Bone marrow (tissue), 2 donors: Measurements from ENCODE around the gene ATG4B.
"Not testable (repeated sequence)": the region's sequence is repeated elsewhere in the genome, so short reads cannot be mapped to it uniquely, and the experiment has no call there.

Source experiments
- DNase-seq, 2 donors: peaks; one replicate each; lab custom pipeline; 2025; lab: John Stamatoyannopoulos, UW

The ATG4B gene

DNA sequence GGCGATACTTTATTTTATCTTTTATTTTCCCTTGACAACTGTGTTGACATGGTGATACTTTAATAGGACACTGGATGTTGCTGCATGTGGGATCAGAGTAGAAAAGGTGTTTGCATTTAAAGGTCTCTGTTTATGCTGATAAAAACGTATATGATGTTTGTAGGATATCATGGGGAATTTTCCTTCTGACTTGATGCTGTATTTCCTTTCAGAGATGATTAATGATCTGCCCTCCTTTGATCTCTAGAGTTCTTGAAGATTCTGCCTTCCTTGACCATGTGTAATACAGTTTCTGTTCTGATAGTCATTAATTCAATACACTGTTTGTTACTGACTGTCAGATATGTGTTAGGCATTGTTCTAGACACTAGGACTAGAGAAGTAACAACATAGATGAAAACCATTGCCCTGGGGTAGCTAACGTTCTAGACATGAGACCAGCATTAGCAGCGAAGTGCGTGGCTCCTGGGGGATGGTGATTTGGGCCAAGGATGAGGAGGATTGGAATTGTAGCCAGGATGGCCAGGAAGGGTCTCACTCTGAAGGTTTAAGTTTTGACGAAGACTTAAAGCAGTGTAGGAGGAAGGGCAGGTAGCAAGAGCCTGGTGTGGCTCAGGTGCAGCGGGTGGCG is 2.8 kb downstream of the ATG4B start:
- no peak for DNase-seq

- no peak for DNase-seq
These were observed 4.1 kb downstream of the ATG4B start for GRCh38 chr2:241641631-241642030.

DNA sequence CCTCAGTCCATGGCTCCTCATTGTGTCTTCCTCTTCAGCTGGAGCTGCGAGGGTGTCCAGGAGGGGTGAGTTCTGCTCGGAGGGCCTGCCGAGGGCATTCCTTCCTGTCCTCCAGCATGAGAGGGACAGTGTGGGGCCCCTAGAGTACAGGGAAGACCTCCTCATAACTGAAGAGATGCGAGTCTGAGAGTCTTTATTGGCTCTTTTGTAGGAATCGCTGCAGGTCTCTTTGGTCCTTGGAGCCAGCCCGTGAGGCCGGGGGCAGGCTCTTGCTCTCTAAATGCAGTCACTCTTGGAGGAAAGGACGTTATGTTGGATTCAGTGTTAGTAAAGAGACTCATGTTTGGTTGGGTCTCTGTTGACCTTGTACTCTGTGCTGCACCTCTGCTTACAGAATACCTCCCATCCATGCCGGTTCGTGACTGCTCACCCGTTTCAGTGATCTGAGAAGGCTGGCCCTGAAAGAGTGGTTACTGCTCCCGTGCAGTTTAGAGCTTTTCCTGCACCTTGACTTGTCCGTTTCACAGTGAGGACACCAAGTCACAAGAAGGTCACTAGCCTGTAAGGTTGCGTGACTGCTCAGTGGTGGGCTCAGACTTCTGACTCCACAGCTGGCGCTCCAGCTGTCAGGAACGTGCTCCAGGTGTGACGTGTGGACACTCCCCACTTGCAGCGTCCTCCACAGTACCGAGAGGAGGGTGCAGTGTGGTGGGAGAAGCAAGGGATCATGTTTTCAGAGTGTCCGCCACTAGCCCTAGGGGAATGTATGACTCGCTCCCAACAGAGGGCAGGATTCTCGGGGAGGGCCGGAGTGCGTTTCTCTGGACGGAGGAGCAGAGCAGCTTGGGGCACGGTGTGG is 7.8 kb downstream of the ATG4B start:
- DNase-seq: no peak

DNA sequence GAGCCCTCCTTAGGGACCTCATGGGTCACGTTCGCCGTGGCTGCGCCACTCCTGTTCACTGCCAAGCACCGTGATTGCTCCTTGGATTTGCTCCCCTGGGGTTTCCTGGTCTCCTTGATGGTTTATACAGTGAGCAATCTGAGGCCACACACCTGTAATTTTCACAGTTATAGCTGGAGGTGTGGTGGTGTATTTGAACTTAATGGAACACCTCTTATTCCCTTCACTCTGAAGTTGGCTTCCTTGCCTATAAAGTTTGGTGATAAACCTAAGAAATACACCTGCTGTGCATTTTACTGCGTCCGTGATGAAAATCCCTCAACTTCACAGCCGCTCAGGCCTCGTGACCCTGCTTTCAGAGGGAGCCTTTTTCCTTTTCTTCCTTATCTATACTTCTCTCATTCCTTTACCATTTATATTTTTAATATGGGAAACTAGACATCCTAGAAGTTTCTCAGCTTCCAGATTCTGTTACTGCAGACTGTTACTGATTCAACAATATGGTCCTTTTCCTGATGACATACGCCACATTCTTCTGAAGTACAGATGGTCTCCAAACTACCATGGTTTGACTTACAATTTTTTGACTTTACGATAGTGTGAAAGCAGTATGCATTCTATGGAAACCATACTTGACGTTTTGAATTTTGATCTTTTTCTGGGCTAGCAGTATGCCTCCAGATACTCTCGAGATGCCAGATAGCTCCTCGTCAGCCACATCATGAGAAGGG is 8.6 kb downstream of the ATG4B start:
- no peak for DNase-seq

DNA sequence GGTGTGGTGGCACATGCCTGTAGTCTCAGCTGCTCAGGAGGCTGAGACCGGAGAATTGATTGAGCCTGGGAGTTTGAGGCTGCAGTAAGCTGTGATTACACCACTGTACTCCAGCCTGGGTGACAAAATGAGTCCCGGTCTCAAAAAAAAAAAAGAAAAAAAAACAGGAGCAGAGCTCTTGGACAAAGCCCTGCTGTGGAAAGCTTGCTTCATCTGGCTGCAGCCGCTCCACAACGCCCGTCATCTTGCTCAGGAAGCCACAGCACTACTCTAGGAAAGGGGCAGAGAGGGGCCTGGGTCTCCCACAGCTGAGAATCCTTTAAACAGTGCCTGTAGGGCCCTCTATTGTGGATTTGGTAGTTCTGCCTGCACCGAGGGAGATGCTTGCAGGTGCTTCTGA is 11.0 kb downstream of the ATG4B start:
- DNase-seq: no peak

DNA sequence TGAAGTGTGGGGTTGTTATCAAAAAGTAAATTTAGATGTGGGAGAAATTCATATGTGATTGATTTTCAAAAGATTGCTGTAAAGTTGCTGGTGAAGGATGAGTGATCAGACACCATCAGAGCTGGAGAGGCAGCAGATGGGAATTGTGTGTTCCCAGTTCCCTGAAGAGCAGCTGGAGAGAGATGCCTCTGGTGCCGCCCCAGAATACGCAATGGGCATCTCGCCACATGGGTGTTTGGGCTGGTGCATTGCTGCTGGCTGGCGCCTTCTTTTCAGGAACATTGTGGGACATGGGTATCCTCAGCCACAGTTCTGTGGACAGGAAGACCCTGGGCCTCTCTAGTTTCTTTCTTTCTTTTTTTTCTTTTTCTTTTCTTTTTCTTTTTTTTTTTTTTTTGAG is 11.9 kb downstream of the ATG4B start:
- DNase-seq: no peak

- DNase-seq: no peak
These were observed 12.4 kb downstream of the ATG4B start for GRCh38 chr2:241649927-241650326.

DNA sequence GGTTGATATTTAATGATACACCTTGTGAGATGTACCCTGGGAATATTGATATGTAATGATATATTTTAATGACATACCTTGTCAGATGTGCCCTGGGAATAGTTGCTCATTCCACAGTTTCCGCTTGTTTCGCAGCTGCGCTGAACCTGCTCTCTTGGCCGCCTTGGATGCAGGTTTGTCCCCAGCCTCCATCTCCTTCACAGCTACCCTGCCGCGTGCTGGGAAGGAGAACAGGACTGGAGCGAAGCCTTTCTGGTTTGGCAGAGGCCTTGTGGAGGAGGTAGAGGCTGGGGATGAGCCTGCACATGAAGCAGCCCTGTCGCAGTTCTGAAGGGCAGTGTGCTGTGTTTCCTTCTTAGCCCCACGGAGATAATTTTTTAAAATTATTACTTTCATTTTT is 14.6 kb downstream of the ATG4B start:
- no peak for DNase-seq

DNA sequence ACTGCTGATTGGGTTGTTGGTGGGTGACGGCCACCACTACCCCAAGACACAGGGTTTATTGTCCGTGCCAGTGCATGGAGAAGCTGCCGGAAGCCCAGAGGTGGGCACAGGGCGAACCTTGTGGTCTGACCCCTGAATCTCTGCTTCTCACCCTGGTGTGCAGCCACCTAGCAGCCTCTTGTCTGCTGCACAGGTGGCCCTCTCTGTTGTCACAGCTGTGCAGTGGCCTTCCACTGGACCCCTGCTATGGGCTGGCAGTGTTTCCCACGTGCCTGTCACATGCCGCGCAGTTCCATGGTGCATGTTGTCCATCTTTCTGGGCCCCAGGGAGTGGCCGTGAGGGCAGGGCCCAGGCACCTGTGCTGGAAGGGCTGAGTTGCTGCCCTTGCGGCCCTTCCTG is 15.2 kb downstream of the ATG4B start:
- DNase-seq: no peak

GRCh38 chr2:241653210-241653750 is 15.8 kb downstream of the ATG4B start:
- DNase-seq: no peak

- DNase-seq: no peak
These were observed 17.1 kb downstream of the ATG4B start for GRCh38 chr2:241654551-241654950.

GRCh38 chr2:241655516-241656189 is 18.2 kb downstream of the ATG4B start:
- no peak for DNase-seq

- DNase-seq: no peak
These were observed 18.8 kb downstream of the ATG4B start for GRCh38 chr2:241656190-241656741.

- no peak for DNase-seq
These were observed 20.3 kb downstream of the ATG4B start for GRCh38 chr2:241657786-241658254.

GRCh38 chr2:241658296-241658695 is 20.8 kb downstream of the ATG4B start:
- DNase-seq: no peak

GRCh38 chr2:241659150-241659739 is 21.8 kb downstream of the ATG4B start:
- no peak for DNase-seq

DNA sequence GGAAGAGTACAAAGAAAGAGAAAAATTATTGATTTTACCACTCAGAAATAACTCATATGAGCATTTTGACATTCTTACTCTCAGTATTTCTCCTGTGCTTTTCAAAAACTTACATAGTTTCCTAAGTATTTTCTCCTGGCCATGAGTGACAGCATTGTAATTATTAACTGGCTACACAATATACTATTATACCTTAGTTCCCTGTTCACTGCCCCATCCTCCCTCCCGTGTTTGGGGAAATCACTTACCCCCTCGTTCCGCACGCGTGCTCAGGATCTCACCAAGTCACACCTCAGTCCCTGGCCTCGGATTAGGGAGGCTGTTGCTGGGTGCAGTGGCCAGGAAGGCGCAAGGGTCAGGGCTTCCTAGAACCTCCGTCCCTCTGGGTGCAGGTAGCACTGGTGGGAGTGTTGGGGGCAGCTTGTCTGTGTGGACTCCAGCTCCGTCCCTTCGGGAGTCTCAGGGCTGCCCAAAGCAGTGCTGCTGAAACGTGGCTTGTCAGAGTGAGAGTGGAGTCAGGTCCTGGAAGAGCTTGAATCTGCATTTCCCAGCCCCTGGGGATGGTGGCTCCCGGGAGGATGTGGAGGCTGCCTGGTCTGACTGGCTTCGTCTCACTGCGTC is 23.2 kb downstream of the ATG4B start:
- no peak for DNase-seq

DNA sequence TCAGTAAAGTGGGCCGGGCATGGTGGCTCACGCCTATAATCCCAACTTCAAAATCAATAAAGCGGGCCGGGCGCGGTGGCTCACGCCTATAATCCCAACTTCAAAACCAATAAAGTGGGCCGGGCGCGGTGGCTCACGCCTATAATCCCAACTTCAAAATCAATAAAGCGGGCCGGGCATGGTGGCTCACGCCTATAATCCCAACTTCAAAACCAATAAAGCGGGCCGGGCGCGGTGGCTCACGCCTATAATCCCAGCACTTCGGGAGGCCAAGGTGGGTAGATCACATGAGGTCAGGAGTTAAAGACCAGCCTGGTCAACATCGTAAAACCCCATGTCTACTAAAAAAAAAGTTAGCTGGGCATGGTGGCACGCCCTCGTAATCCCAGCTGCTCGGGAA is 25.2 kb downstream of the ATG4B start:
- DNase-seq: not testable (repeated sequence)

DNA sequence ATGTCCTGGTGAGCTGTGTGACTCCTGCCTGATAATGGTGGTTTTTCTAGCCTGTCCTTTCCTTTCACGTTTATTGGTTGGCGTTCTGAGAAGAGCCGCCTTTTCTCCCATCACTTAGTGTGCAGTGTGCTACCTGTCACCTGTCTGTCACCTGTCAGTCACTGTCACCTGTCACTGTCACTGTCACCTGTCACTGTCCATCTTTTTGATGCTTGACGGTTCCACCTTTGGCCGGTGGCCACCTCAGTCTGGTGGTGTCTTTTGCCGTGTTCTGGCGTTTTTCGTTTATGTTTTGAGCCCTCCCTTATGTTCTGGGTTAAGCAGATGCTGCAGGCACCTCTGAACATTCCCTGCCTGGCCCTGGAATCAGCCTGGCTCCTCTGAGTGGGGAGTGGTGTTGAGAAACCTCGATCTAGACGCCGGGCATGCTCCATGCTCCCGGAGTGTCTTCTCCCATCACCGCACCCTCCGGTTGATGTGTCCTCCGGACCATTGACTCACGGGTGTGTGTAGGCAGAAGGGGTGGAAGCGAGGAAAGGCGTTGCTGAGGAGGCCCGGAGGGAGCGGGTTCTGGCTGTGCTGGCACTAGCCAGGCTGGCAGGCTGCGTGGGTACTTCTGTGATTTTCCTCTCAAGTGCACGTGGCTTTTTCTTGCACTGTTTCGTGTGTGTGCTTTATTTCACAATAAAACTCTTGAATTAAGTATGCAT is 28.4 kb downstream of the ATG4B start:
- no peak for DNase-seq
